Stromal cell of bone marrow (primary cell): ENCODE results near the gene GRID2.

Experiments
- DNase-seq: peaks from one replicate; pipeline ENCODE4 v3.0.0-alpha.2; 2012; ENCODE audit warnings: low read depth

Gene GRID2

GRCh38 chr4:93084599-93085305 is 781.0 kb downstream of the GRID2 start:
- DNase-seq = no peak

DNA sequence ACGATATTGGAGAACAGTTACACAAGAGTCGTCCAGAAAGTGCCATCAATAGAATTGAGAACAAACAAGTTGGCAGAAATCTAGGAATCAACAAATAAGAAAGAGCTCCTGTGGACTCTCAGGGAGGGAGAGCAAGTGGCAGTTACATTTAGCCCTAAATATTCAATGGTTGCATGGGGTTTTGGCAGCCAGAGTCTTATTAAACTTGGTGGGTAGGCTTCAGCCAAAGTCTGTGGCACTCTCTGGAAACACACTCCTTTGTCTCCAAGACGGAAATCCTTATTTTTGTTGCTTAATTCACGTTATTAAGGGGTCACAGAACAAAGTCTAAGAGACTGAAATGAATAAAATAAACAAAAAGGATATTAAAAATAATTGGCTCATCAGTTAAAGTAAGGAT is 782.6 kb downstream of the GRID2 start:
- DNase-seq = no peak

DNA sequence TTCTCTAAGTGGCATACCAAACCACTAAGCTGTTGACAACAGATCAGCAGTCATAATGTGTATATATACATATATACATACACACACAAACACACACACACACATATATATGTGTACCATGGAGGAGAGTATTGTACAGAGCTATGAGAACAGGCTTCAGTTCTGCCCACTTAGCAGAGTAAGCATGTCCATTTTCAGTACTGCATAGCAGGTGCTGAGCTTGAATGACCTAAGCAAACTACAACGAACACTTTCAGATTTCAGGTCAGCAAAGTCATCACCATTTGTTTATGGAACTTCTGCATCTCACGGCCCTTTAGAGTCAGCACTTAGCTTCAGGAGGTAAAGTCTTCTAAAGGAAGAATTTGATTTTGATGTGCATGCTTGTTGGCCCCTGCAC is 789.0 kb downstream of the GRID2 start:
- DNase-seq = no peak

GRCh38 chr4:93103042-93103441 is 799.3 kb downstream of the GRID2 start:
- no peak for DNase-seq

DNA sequence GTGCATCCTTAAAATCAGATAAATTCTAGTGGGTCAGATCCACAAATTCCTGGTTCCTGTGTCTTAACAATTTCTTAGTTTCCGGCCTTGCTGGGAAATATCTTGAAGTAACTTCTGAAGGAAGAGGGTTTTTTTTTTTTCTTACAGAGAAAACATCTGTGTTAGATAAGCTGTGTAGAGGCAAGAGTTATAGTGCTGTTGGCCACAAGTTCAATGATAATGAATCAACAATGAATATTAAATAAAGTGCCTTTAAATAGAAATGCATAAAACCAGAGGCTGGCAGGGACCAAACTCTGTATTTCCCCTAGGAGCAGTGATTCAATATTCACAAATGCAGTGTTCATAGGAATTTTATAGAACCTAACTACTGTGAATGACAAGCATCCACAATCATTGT is 812.9 kb downstream of the GRID2 start:
- DNase-seq = no peak

- no peak for DNase-seq
Observed at GRCh38 chr4:93127489-93127888, 823.7 kb downstream of the GRID2 start.

DNA sequence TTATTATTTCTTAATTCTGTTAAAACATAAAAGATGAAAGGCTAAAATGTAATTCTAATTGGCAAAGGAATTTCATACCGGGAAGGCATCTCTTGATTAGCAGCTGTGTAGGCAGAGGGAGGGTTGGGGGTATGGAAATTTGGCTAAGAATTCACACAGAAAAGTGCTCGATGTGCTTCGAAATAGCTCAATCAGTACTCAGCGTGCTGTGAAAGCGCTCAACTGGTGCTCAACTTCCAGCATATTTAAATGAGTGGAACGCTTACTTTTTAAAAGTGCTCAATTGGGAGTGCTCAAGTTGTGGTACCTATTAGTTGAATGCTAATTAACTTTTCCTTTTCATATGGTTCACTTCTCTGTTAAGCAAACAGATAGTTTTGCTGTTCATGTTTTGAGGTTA is 828.9 kb downstream of the GRID2 start:
- no peak for DNase-seq

DNA sequence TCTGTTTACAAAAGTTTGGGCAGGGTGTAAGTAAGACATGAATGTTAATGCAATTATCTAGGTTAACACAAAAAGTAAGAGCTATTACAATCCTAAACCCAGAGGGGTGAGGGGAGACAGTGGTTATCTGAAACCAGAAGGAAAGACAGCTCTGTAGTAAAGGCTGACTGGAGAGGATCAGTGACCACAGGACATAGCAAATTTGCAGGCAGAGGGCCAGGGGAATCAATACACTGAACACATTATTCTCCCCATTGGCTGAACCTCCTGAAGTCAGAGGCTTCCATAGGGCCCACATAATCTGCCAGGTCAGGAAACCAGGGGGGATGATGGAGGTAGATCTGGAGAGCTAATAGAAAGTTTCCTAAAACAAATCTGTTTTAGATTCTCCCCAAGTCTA is 835.4 kb downstream of the GRID2 start:
- DNase-seq = no peak

GRCh38 chr4:93143902-93144301 is 840.1 kb downstream of the GRID2 start:
- DNase-seq = no peak

- no peak for DNase-seq
Observed at GRCh38 chr4:93144644-93145043, 840.9 kb downstream of the GRID2 start.

DNA sequence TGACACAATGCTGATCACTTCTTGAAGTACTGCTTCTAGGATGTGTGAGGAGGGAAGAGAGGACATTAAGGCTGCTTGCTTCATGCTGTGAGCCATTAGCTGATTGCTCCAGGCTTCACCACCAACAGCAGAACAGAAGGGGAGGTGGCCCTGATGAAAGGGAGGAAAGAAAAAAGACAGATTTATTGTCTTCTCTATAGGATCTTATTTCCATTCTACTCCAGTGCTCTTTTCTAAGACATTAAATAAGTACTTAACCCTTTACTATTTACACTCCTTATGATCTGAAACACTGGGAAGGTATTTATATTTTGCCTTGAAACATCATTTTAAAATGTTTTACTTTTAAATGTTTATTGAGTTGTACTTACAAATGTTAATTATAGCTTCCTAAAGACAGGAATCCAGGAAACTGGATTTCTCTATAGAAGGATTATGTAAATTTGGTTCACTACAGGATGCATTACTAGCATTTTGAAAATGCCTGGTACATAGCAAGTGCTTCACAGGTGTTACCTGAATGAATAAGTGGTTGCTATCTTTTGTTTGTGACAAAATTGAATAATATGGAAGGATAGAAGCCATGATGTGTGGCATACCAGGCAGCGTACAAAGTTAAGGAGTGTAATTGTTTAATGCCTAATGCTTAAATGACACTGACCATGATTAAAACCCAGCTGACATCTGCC is 843.9 kb downstream of the GRID2 start:
- DNase-seq = no peak

GRCh38 chr4:93152491-93152890 is 848.7 kb downstream of the GRID2 start:
- DNase-seq = no peak

DNA sequence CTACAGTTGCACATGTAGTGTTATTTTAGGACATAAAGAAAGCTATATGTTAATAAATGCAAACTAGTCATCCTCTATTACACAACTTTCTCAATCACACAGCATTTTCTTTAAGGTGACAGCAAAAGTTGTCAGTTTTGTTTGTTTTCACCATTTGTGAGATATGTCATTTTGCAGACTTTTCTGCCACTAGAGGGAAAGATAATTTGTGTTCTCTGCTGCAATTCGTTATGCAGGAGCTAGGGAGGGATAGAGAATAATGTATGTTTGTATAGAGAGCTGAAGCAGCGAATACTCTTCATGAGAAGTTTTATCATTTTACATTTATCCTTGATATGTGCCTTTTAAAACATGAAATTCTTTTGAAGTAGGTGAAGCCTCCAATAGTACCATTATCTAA is 854.2 kb downstream of the GRID2 start:
- DNase-seq = no peak

GRCh38 chr4:93168053-93168452 is 864.3 kb downstream of the GRID2 start:
- DNase-seq = no peak

DNA sequence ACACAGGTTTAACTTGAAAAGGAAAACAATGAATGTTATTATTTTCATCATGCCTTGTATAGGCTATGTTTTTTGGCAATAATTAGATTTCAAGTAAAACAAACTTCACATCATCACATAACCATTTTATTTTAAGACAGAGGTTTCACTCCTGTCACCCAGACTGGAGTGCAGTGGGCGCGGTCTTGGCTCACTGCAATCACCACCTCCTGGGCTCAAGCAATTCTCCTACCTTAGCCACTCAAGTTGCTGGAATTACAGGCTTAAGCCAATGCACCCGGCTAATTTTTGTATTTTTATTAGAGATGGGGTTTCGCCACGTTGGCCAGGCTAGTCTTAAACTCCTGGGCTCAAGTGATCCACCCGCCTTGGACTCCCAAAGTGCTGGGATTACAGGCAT is 866.2 kb downstream of the GRID2 start:
- no peak for DNase-seq

DNA sequence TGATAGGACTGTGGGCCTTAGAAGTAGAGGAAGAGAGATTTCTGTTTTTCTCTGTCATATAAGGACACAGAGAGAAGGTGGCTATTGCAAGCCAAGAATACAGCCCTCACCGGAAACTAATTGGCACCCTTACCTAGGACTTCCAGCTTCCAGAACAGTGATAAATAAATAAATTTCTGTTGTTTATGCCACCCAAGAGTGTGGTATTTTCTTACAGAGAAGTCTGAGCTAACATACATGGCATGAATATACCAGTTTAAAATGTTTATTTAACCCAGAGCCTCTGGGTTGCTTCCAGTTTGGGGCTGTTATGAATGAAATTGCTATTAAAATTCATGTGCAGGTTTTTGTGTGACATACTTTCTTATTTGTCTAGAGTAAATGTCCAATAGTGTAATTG is 870.8 kb downstream of the GRID2 start:
- no peak for DNase-seq

DNA sequence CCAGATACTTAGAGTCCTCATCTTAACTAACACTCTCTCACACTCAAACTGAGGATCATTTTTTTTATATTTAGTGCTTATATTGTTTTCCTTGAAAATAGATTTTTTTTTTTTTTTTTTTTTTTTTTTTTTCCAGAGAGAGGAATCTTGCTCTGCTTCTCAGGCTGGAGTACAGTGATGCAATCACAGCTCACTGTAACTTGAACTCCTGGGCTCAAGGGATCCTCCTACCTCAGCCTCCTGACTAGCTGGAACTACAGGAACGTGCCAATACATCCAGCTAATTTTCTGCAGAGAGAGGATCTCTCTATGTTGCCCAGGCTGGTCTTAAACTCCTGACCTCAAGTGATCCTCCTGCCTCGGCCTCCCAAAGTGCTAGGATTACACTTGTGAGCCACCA is 874.5 kb downstream of the GRID2 start:
- DNase-seq = no peak

DNA sequence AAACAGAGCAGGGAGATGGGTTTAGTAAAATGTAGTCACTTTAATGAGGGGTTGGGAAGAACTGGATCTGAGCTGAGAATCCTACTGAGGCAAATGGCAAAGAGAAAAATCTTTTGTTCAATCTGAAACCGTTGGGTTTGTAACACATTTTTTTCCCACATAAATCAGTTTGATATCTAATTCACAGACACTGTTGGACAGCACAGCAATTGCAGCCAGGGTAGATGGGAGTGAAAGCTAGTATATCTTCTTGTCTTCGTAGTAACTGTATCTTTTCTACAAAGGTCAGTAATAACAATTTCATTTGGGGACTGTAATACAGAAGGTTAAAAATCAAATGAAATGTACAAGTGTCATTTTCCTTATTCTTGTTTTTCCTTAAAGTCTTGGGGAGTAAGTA is 875.3 kb downstream of the GRID2 start:
- no peak for DNase-seq

DNA sequence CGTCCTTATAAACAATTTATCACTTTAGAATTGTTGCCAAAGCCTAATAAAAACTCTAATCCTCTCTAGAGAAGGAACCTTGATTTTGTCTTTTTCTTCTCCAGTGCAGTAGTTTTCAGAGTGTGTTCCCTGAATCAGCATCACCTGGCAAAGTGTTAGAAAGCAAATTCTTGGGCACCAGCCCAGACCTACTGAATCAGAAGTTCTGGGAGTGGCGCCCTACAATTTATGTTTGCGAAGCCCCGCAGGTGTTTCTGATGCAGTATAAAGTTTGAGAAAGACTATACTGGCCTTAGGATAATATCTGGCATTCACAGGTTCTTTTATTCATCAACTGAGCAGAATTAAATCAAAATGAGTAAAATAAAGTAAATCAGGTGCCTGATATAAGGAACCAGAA is 879.0 kb downstream of the GRID2 start:
- DNase-seq = no peak

DNA sequence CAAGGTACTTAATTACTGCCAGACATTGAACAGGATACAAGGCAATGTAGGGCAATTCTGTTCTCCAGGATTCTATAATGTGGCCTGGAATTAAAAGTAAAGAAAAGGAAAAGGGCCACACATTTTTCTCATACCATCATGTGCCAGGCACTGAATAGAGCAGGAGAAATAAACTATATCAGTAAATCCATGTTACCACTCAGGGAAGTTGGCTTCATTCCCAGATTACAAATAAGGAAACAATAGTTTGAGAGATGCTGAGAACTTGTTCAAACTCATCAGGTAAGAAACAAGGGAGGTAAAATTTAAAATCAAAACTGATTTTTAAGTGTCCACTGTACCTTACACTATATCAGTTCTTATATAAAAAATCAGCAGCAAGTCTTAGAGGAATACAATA is 879.8 kb downstream of the GRID2 start:
- DNase-seq = no peak

DNA sequence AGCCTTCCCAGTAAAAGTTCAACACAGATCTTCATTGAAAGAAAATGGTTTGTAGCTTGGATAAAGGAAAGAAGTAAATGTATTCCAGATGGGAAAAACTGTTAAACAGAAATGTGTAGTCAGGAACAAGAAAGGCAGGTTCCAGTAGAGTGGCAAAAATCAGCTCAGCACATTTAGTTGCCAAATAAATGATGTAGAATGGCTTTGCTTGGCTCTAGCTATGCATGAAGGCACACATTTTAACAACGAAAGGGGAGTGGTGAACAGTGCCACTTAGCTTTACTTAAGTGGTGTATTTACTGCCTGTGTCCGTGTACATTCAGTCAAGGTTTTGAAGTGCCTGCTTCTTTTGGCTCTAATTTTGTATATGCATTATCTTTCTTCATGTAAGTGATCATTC is 880.3 kb downstream of the GRID2 start:
- DNase-seq = no peak

DNA sequence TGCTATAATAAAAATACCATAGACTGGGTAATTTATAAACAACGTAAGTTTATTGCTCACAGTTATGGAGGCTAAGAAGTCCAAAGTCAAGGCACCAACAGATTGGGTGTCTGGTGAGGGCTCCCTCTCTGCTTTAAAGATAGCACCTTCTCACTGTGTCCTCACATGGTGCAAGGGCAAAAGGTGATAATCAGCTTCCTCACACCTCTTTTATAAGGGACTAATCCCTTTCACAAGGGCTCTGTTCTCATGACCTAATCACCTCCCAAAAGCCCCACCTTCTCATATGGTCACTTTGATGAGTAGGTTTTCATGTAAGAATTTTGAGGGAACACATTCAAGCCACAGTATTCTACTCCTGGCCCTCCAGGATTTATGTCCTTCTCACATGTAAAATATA is 883.1 kb downstream of the GRID2 start:
- no peak for DNase-seq

DNA sequence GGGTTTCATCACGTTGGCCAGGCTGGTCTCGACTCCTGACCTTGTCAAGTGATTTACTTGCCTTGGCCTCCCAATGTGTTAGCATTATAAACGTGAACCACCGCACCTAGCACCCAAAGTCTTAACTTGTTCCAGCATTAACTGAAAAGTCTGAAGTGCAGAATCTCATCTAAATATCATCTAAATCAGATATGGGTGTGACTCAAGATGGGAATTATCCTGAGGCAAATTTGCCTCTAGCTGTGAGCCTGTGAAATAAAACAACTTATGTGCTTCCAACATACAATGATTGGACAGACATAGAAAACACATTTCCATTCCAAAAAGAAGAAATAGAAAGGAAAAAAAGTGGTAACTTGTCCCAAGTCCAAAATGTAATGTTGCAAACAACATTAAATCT is 883.7 kb downstream of the GRID2 start:
- DNase-seq = no peak

DNA sequence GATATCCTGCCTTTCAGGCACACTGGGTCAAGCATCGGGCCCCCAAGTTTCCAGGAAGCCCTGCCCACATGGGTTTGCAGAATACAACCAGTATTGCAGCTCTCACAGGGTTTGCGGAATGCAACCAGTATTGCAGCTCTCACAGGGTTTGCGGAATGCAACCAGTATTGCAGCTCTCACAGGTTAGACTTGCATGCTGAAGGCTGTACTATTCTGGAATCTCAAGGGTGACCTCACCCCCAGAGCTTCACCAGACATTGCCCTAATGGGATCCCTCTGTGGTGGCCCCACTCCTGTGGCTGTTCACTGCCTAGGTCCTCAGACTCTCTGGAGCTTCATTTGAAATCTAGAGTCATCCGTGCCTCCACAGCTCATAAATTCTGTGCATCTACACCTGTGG is 884.1 kb downstream of the GRID2 start:
- DNase-seq = no peak
